PC-9 (cell line): ENCODE measurements around the gene DUSP10.

Source experiments
- EZH2 ChIP-seq: fragments of 200-600 bp; sonication (generic); IDR thresholded peaks from 2 replicates; pipeline ENCODE4 v1.8.0; 2017; ENCODE audit warnings: antibody characterized with exemption, low read depth
- TF ChIP-seq, protein P1 (sequence below): fragments of 200-600 bp; sonication (generic); conservative IDR thresholded peaks from 2 replicates; pipeline ENCODE4 v1.6.1; 2017; ENCODE audit warnings: mixed run types, antibody characterized with exemption, mild to moderate bottlenecking, moderate library complexity

DNA sequence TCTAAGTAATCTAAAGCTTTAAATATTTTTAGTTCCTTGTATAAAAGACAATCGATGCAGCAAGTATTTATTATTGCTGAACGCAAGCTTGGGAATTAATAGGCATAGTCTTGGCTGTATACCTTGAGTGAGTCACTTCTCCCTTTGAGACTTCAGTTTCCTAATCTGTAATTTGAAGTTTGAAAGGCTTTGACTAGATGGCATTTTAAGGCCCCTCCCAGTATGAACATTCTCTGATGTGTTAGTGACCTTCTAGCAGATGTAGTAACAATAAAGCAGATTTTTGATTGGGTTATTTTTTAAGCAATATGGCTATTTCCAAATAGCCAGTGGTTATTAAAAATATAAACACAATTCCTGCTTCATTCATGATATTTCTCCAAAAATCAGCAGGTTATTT is 58.2 kb downstream of the DUSP10 start:
- TF ChIP-seq, protein P1, sequence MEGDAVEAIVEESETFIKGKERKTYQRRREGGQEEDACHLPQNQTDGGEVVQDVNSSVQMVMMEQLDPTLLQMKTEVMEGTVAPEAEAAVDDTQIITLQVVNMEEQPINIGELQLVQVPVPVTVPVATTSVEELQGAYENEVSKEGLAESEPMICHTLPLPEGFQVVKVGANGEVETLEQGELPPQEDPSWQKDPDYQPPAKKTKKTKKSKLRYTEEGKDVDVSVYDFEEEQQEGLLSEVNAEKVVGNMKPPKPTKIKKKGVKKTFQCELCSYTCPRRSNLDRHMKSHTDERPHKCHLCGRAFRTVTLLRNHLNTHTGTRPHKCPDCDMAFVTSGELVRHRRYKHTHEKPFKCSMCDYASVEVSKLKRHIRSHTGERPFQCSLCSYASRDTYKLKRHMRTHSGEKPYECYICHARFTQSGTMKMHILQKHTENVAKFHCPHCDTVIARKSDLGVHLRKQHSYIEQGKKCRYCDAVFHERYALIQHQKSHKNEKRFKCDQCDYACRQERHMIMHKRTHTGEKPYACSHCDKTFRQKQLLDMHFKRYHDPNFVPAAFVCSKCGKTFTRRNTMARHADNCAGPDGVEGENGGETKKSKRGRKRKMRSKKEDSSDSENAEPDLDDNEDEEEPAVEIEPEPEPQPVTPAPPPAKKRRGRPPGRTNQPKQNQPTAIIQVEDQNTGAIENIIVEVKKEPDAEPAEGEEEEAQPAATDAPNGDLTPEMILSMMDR = no peak
- no peak for TF ChIP-seq EZH2
